AML-193 (cell line): Measurements from ENCODE around the gene SRSF1.

Experiments used
- DNase-seq, 2 experiments: peaks; one replicate each; lab custom pipeline; 2025; lab: John Stamatoyannopoulos, UW

Gene SRSF1

DNA sequence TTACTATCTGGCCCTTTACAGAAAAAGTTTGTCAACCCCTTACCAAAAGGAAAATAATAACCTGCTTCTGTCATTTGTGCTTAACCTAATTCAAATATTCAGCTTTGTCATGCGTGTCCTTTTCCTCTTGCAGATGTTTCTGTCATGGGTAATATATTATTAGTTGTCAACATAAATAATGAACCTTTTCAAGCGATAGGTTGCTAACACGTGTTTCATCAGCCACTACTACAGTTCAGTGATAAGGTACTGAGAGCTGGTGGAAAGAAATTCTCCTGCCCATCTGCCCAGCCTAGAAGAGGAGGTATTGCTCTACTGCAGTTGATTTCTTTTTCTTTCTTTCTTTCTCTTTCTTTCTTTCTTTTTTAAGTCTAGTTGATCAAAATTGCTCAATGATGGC is 12.0 kb upstream of the SRSF1 start:
- DNase-seq: no peak

DNA sequence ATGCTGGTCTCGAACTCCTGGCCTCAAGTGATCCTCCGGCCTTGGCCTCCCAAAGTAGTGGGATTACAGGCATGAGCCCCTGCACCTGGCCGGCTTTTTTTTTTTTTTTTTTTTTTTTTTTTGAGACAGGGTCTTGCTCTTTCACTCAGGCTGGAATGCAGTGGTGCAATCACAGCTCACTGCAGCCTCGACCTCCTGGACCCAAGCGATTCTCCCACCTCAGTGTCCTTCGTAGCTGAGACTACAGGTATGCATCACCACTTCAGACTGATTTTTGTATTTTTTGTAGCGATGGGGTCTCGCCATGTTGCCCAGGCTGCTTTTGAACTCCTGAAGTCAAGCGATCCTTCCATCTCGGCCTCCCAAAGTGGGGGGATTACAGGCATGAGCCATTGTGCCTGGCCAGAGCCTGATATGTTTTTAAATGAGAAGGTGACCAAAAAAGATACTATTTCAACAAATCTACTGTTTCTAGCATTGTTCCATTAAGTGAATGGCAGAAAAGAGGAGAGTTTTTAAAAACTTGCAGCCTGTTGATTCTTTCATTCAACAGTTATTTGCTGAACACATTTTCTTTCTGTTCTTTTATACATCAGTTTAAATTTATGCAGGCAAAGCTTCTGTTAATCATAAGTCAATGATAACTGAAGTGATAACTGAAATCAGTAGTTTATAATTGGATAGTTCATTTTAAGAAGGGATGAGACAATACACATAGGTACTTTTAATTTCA is 3.2 kb upstream of the SRSF1 start:
- DNase-seq: no peak

DNA sequence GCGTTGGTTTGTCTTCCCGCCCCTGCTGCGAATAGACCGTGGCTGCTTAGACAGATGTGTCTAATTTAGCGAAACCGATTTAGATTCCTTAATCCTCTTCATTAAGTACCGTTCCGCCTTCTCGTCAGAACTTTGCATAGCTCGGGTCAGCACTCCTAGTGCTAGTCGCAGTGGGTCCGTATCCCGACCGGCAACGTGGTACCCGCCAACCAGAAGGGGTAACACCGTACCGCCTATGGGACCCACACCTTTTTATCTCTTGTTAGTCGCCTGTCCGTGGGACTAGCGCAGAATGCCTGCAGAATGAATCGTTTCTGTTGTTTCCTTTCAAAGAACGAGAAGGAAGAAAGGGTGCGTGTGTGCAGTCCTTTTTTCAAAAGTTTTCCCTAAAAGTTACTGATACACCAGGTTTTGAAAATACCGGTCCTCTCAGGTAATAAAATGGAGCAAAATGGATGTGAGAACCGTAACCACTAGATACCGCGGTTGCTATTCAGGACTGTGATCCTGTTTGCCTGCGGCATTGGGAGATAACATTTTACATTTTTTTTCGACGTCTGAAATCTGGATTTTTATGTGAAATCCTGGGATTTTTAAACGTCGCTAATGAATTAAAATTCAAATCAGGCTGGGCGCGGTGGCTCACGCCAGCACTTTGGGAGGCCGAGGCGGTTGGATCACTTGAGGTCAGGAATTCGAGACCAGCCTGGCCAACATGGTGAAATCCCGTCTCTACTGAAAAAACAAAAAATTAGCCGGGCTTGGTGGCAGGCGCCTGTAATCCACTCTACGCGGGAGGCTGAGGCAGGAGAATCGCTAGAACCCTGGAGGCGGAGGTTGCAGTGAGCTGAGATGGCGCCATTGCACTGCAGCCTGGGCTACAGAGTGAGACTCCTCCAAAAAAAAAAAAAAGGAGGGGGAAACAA is 998 bp upstream of the SRSF1 start:
- DNase-seq: no peak

DNA sequence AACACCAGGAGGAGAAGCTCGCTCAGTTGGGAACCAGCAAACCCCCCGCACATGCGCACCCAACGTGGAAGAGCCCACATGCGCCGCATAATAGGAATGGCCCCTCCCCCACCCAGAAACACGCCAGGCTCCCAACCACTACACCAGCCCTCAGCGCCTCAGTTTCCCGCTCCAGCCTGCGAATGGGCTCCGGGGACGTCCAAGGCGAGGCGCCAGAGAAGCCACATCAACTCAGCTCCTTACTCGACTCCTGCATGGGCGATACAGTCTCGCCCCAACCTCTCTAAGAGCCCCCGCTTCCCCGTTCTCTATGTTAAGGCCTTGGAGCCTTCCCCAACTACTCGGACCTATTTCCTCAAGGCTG is 504 bp downstream of the SRSF1 start:
- peak; percentile 57 to 71 for DNase-seq

DNA sequence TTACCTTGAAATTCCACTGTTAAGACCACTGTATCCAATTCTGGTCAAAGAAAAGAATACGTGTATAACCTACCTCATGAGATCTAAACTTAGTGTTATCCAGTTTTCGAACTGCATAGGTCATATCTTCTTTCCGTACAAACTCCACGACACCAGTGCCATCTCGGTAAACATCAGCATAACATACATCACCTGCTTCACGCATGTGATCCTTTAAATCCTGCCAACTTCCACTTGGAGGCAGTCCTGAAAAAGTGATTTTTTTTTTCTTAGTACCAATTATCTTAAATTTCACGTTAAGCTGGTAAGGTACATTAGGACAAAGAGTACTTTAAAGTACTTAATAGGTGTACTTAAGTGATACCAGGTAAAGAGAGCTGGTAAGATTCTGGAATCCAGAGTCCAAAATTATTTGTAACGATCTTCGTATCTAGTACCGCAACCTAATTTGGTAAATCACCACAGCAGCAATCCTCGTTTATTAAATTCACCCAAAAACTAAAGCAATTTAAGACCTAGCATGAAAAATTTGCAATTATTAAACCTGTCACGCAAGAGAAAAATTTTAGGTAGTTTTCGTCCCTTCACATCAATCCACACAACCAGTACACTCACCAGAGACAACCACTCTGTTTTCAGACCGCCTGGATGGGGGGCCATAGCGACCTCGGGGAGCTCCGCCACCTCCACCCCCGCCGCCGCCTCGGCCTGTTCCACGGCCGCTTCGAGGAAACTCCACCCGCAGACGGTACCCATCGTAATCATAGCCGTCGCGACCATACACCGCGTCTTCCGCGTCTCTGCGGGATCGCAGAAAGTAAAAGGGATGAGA is 1.1 kb downstream of the SRSF1 start:
- no peak for DNase-seq

DNA sequence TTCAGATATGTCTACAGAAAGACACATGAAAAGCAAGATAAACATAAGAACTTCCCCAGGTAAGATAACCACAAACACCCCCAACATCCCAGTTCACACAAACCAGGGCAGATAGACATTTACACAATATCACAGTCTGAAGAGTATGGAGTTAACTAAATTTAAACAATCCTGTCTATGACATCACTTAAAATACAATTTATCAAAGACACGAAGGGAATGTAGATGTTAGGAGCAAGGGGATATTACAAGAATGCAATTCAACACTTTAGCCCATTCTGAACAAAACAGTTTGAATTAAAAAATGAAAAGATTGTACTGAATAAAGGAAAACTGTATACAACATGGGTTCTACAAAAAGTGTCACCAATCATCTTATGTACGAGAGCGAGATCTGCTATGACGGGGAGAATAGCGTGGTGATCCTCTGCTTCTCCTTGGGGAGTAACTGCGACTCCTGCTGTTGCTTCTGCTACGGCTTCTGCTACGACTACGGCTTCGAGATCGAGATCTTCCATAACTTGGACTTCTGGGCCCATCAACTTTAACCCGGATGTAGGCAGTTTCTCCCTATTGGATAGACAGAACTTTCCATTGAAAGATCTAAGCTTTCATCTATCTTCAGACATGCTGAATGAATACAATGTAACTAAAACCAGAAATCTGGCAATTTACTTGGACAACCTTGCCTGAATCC is 1.9 kb downstream of the SRSF1 start:
- DNase-seq: peak; percentile 32 to 34

DNA sequence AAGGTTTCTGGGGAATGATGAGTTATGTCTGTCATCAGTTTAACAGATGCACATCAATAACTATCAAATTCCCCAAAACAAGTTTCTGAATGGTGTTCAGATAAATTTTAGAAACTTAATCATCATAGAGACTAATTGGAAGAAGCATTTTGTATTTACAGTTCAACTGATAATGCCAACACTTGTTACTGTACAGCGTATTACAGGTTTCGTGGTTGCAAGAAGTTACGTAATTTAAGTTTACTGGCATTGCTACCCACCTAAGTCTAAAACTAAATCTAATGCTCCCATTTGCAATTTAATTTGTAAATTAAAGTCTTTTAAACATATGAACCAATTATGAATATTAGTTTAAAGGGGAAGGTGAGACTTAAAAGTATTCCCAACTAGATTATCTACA is 3.0 kb downstream of the SRSF1 start:
- peak; percentile 21 to 47 for DNase-seq

DNA sequence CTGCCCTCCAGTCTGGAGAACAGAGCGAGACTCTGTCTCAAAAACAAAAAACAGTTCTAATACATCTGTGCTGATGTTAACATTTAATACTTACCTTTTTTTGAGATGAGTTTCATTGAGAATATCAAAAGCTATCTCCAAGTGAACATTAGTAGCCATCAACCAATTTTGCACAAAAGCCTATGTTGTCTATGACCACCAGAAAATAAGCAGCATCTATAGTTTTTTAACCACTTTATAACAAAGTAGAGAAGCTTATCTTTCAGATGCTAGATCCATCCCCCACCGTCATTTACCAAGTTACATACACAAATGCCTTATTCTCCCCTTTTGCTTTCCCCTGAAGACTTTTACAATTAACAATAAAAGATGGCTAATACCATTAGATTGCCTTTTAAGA is 4.1 kb downstream of the SRSF1 start:
- DNase-seq: no peak

DNA sequence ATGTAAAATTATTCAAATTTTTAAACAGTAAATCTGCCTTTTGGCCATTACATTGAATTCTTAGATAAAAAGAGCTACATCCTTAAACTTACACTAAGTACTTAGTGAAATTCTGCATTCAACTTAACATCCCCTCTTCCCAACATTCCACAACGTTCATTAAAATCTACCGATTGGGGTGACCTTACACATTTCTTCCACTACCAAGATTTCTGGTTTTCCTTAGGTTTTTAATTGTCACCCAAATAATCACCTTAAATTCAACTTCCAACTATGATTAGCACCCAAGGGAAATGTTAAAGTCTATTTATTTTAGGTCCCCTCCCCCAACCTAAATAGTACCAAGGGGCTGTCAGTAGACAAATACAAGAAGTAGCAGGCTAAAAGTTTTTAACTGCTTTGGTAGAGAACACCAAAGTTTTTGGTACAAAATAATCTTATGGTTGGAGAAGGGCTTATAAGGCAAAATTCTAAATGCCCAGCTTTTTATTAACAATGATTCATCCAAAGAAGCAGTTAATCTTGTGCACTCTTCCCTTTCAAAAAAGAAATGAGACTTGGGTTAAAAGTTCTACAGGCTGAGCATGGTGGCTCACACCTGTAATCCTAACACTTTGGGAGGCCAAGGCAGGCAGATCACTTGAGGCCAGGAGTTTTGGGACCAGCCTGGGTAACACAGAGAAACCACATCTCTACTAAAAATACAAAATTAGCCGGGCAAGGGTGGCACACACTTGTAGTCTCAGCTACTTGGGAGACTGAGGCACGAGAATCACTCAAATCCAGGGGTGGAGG is 4.7 kb downstream of the SRSF1 start:
- no peak for DNase-seq

DNA sequence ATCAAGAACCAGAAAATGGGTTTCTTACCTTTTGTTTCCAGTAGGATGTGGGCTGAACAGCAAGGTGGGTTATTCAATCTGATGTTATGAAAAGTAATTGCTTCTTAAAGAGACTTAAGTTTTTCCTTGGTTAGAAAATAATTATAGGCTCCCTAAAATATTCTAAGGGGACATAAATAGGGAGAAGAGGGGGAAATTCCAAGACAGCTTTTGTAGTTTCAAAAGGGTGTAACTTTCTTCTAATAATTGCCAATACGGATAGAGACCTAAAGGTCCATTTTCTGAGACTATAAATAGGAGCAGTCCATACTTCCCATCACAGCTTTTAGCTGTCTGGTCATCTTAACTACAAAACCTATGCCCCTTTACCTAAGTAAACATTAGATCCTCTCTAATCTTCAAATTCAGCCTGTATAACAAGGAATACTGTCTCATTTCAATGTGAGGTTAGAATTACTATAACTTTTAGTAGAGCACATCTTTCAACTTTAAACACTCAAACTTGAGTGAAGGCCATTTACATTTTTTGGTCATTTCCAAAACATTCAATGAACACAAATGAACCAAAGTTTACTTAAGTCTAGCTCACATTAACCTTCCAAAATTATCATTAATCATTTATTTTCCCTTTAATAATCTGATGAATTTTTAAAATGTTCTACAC is 5.5 kb downstream of the SRSF1 start:
- no peak for DNase-seq

DNA sequence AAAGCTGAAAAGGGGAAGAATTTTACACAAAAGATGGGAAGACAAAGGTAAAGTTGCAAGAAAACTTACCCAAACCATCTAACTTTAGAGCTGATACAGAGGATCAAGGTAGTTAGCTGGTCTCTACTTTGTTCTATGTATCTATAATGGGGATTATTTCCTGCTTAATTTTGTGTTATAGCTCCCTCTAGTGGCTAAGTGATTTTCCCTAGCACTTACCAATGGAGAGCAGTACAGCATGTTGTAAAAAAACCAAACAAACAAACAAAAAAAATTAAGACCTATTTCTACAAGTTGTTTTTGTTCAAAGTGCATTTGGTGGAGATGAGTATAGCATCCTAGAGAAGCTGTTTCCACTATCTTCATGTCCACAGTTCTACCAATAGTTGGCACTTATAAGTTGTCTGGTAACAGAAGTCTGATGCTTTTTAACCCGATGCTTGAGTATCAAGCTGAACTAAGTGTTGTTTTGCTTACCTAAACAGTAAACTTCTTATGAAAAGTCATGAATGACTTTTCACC is 7.5 kb downstream of the SRSF1 start:
- peak; percentile 85 to 91 for DNase-seq

DNA sequence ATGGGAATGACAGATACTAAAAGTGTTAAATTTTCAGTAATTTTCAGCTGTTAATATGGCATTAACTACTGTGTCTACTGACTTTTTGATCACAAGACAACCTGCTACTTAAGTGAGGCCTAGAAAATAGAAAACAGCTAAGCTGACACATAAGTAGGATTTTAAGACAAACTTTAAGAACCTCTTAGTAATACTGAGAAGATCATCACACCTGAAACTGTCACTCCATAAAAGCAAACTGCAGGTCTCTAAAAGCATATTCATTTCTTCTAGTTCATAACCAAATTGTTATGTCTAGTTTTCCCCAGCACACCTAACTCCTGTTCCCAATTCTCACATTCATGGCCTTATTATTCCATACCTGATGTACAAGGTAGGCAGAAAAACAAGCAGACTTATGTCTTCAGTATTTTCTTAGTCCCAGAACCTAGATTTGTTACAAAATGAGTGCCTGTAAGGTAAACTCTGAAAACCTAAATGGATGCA is 8.0 kb downstream of the SRSF1 start:
- no peak for DNase-seq

DNA sequence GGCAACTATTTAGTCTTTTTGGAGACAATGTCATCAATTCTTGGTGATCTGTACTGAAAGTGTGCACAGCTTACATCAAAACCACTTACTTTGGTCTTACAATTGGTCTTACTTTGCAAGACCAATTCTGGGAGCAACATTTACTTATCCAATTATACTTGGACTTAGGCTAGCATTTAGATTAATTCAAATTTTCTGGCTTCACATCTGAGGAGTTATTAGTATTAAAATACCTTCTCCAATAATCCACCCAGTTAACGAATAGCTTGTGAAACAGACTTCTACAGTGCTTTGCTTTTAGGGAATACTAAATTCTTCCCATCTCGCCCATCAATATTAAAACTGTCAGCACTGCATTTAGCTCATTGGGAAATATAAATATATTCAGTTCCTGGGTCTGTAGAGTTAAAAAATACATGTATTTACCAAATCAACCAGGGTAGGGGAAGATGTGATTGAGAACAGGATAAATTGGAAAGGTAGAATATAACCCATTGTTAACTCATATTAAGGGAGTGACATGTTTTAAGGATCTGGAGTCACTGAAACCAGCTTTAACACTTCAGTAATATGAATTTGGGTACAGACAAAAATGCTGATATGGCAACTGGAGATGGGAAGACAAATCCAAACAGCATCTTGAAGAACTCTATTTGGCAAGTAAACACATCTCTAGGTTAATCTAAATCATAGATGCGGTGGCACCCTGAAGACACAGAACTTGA is 9.8 kb downstream of the SRSF1 start:
- no peak for DNase-seq

DNA sequence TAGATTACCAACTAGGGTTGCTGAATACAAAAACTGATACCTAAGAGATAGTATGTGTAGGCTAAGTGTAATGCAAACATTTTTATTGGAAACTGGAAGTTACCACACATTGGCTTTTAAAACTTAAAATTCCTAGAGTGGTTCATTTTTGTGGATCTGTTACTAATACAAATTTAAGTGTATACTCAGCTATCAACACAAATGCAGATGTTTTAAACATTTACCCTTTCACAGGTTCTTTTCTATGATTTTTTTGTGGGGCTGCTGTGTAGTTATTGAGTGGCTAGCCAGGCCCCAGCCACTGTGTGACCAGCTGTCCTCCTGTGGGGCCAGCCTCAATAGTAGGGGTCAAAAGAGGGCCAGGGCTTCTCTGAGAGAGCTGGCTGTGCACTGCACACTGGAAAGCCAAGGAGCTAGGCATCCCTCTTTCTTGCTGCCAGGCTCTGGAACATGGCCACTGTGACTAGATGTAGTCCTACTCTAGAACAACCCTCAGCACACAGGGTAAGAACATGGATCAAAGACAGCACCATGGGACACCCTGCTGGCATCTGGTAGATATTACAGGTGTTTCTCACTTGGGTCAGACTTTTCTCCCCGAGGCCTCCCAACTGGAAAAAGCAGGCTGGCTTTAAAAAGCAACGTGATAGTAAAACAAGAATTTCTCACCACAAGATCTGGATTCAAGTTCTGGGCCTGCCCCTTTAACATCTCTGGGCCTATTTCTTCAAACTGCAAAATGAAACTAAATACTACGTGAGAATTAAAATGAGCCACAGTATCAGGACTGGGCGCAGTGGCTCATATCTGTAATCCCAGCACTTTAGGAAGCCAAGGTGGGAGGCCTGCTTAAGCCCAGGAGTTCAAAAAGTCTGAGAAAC is 11.7 kb downstream of the SRSF1 start:
- DNase-seq: peak; percentile 84 to 89

DNA sequence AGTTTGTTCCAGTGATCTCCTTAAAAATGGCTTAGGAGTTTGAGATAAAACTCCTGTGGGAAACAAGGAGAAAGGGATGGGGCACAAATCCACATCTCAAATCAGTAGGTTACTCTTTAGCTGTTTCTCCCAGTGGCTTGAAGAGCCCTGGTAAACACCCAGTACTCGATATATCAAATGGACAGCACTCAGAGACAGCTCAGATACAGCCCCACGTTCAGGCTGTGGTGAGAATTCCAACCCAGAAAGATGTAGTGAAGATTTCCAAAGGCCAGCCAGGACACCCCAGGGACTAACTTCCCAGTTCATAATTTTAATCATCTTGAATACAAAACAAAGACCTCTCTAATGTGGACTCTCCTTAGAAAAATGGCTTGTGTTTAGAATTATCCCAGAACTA is 12.6 kb downstream of the SRSF1 start:
- DNase-seq: no peak

DNA sequence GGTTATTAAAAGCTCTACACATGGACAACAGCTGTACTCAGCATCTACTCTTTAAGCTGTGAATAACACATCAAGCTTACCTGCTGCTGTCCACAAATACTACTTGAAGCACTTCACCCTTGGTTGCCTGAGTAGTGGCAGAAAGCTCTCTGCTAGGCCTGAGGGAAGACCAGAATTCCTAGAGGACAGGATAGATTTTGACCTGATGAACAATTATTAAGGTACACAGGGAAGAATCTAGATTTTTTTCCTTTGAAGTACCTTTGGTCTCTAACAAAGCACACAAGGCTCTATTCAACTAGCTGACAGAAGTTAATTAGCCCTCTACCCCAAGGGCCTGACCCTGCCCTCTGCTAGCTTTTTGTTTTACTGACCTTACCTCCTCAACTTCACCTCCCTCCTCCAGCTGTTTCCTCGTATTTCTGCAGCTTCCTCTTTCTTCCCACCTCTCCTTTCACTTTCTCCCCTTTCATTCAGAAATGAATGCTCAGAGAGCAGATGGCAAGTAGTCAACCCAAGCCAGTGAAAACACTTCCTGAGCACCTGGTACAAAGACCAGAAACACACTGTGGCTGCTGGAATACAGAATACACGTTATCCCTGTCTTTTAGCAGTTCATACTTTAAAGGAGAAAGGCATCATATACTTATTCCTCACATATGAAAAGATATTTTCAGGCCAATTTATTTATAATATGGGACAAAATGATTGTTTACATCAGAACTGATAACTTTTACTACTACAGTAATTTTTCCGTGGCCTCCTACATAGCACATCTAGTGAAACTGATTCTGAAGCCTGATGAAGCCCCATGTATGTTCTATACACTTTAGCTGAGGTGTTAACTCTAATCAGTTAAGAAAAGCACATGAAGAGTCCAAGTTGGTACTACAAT is 13.3 kb downstream of the SRSF1 start:
- peak; percentile 47 to 69 for DNase-seq

DNA sequence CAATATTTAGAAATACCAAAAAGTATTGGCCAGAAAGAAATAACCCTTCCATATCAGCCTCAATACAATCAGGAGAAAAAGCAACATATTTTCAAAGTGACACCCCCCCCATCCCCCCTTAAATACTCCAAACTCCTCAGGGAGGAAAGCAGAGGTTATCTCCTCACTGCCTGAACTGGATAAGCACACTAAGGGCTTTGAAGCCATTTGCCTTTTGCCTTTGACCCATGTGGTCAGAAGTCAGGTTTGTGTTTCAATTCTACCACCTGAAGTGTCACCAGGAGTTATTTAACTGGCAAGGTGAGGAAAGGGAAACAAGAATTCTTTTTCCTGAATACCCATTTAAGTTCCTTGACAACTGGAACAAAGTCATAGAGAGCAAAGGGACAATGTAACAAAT is 15.5 kb downstream of the SRSF1 start:
- no peak for DNase-seq
